ENCODE results near the gene AP3S2.
"Not testable (repeated sequence)": the region's sequence is repeated elsewhere in the genome, so short reads cannot be mapped to it uniquely, and the experiment has no call there.

AP3S2 gene

GRCh38 chr15:89790206-89790605 lies 103.6 kb downstream of the AP3S2 start:
- H3K9ac ChIP-seq (ENCODE audit: low read depth in 1 of 2, low read length in 2 of 2): no peak overlapping the region
- peaks cover 0 to 2% of the 10 kb centered on the region in 2 donors for H3K9me3 ChIP-seq (ENCODE audit: control insufficient read depth in 1 of 2, low read length in 2 of 2)
- no peak overlapping the region for H3K27ac ChIP-seq (ENCODE audit: low read depth, low read length)
- H3K4me3 ChIP-seq (ENCODE audit: low read depth in 1 of 2, low read length in 2 of 2): no peak overlapping the region
- no peaks in the 10 kb centered on the region for H3K27me3 ChIP-seq (ENCODE audit: control insufficient read depth in 1 of 2, insufficient read depth in 2 of 2, low read length in 2 of 2)
- H3K4me1 ChIP-seq (ENCODE audit: control insufficient read depth in 1 of 2, insufficient read depth in 2 of 2, low read length in 2 of 2): peaks cover 9 to 16% of the 10 kb centered on the region in 2 donors
- peaks cover 39 to 62% of the 10 kb centered on the region in 2 donors for H3K36me3 ChIP-seq (ENCODE audit: control insufficient read depth in 1 of 2, insufficient read depth in 2 of 2, low read length in 2 of 2)

GRCh38 chr15:89788585-89788984 lies 105.2 kb downstream of the AP3S2 start:
- not testable (repeated sequence) for H3K9ac ChIP-seq (ENCODE audit: low read depth in 1 of 2, low read length in 2 of 2); H3K27ac ChIP-seq (ENCODE audit: low read depth, low read length); H3K27me3 ChIP-seq (ENCODE audit: control insufficient read depth in 1 of 2, insufficient read depth in 2 of 2, low read length in 2 of 2); H3K9me3 ChIP-seq (ENCODE audit: control insufficient read depth in 1 of 2, low read length in 2 of 2); H3K4me3 ChIP-seq (ENCODE audit: low read depth in 1 of 2, low read length in 2 of 2)
- Histone ChIP-seq H3K4me1 (ENCODE audit: control insufficient read depth in 1 of 2, insufficient read depth in 2 of 2, low read length in 2 of 2) (peaks cover 23 to 31% of the 10 kb centered on the region in 2 donors), H3K36me3 (ENCODE audit: control insufficient read depth in 1 of 2, insufficient read depth in 2 of 2, low read length in 2 of 2) (peaks cover 40 to 56% of the 10 kb centered on the region in 2 donors)

GRCh38 chr15:89787944-89788343 lies 105.8 kb downstream of the AP3S2 start:
- no peaks in the 10 kb centered on the region for H3K27me3 ChIP-seq (ENCODE audit: control insufficient read depth in 1 of 2, insufficient read depth in 2 of 2, low read length in 2 of 2)
- H3K27ac ChIP-seq (ENCODE audit: low read depth, low read length): no peak overlapping the region
- no peak overlapping the region for H3K9ac ChIP-seq (ENCODE audit: low read depth in 1 of 2, low read length in 2 of 2)
- peaks cover 28 to 36% of the 10 kb centered on the region in 2 donors for H3K4me1 ChIP-seq (ENCODE audit: control insufficient read depth in 1 of 2, insufficient read depth in 2 of 2, low read length in 2 of 2)
- no peak overlapping the region for H3K4me3 ChIP-seq (ENCODE audit: low read depth in 1 of 2, low read length in 2 of 2)
- peaks cover 36 to 52% of the 10 kb centered on the region in 2 donors for H3K36me3 ChIP-seq (ENCODE audit: control insufficient read depth in 1 of 2, insufficient read depth in 2 of 2, low read length in 2 of 2)
- H3K9me3 ChIP-seq (ENCODE audit: control insufficient read depth in 1 of 2, low read length in 2 of 2): peaks cover 0 to 2% of the 10 kb centered on the region in 2 donors

GRCh38 chr15:89785774-89786140 lies 108.0 kb downstream of the AP3S2 start:
- H3K4me3 ChIP-seq (ENCODE audit: low read depth in 1 of 2, low read length in 2 of 2): no peak overlapping the region
- H3K27me3 ChIP-seq (ENCODE audit: control insufficient read depth in 1 of 2, insufficient read depth in 2 of 2, low read length in 2 of 2): no peaks in the 10 kb centered on the region
- peaks cover 23 to 30% of the 10 kb centered on the region in 2 donors for H3K36me3 ChIP-seq (ENCODE audit: control insufficient read depth in 1 of 2, insufficient read depth in 2 of 2, low read length in 2 of 2)
- peaks cover 0 to 2% of the 10 kb centered on the region in 2 donors for H3K9me3 ChIP-seq (ENCODE audit: control insufficient read depth in 1 of 2, low read length in 2 of 2)
- peaks cover 44 to 48% of the 10 kb centered on the region in 2 donors for H3K4me1 ChIP-seq (ENCODE audit: control insufficient read depth in 1 of 2, insufficient read depth in 2 of 2, low read length in 2 of 2)
- no peak overlapping the region for H3K27ac ChIP-seq (ENCODE audit: low read depth, low read length)
- H3K9ac ChIP-seq (ENCODE audit: low read depth in 1 of 2, low read length in 2 of 2): no peak overlapping the region

- peak overlapping the region; percentile 55 for H3K27ac ChIP-seq (ENCODE audit: low read depth, low read length)
- H3K9ac ChIP-seq (ENCODE audit: low read depth in 1 of 2, low read length in 2 of 2): no peak overlapping the region
- H3K36me3 ChIP-seq (ENCODE audit: control insufficient read depth in 1 of 2, insufficient read depth in 2 of 2, low read length in 2 of 2): peaks cover 23 to 25% of the 10 kb centered on the region in 2 donors
- peaks cover 45 to 51% of the 10 kb centered on the region in 2 donors for H3K4me1 ChIP-seq (ENCODE audit: control insufficient read depth in 1 of 2, insufficient read depth in 2 of 2, low read length in 2 of 2)
- no peak overlapping the region for H3K4me3 ChIP-seq (ENCODE audit: low read depth in 1 of 2, low read length in 2 of 2)
- H3K9me3 ChIP-seq (ENCODE audit: control insufficient read depth in 1 of 2, low read length in 2 of 2): peaks cover 0 to 2% of the 10 kb centered on the region in 2 donors
- no peaks in the 10 kb centered on the region for H3K27me3 ChIP-seq (ENCODE audit: control insufficient read depth in 1 of 2, insufficient read depth in 2 of 2, low read length in 2 of 2)
Observed at GRCh38 chr15:89785064-89785773, 108.6 kb downstream of the AP3S2 start.

- Histone ChIP-seq H3K27me3 (ENCODE audit: control insufficient read depth in 1 of 2, insufficient read depth in 2 of 2, low read length in 2 of 2) (no peaks in the 10 kb centered on the region), H3K4me3 (ENCODE audit: low read depth in 1 of 2, low read length in 2 of 2) (no peak overlapping the region), H3K27ac (ENCODE audit: low read depth, low read length) (peak overlapping the region; percentile 55), H3K9ac (ENCODE audit: low read depth in 1 of 2, low read length in 2 of 2) (no peak overlapping the region), H3K4me1 (ENCODE audit: control insufficient read depth in 1 of 2, insufficient read depth in 2 of 2, low read length in 2 of 2) (peaks cover 45 to 51% of the 10 kb centered on the region in 2 donors), H3K9me3 (ENCODE audit: control insufficient read depth in 1 of 2, low read length in 2 of 2) (peaks cover 0 to 2% of the 10 kb centered on the region in 2 donors), H3K36me3 (ENCODE audit: control insufficient read depth in 1 of 2, insufficient read depth in 2 of 2, low read length in 2 of 2) (peaks cover 23 to 24% of the 10 kb centered on the region in 2 donors)
Observed at GRCh38 chr15:89784686-89784960, 109.2 kb downstream of the AP3S2 start.

GRCh38 chr15:89783861-89784685 lies 109.7 kb downstream of the AP3S2 start:
- no peaks in the 10 kb centered on the region for H3K27me3 ChIP-seq (ENCODE audit: control insufficient read depth in 1 of 2, insufficient read depth in 2 of 2, low read length in 2 of 2)
- peaks cover 45 to 51% of the 10 kb centered on the region in 2 donors for H3K4me1 ChIP-seq (ENCODE audit: control insufficient read depth in 1 of 2, insufficient read depth in 2 of 2, low read length in 2 of 2)
- H3K36me3 ChIP-seq (ENCODE audit: control insufficient read depth in 1 of 2, insufficient read depth in 2 of 2, low read length in 2 of 2): peaks cover 23 to 24% of the 10 kb centered on the region in 2 donors
- peak overlapping the region; percentile 25 for H3K27ac ChIP-seq (ENCODE audit: low read depth, low read length)
- no peak overlapping the region for H3K4me3 ChIP-seq (ENCODE audit: low read depth in 1 of 2, low read length in 2 of 2)
- H3K9me3 ChIP-seq (ENCODE audit: control insufficient read depth in 1 of 2, low read length in 2 of 2): peaks cover 0 to 2% of the 10 kb centered on the region in 2 donors
- H3K9ac ChIP-seq (ENCODE audit: low read depth in 1 of 2, low read length in 2 of 2): no peak overlapping the region

- peaks cover 0 to 2% of the 10 kb centered on the region in 2 donors for H3K9me3 ChIP-seq (ENCODE audit: control insufficient read depth in 1 of 2, low read length in 2 of 2)
- peaks cover 45 to 51% of the 10 kb centered on the region in 2 donors for H3K4me1 ChIP-seq (ENCODE audit: control insufficient read depth in 1 of 2, insufficient read depth in 2 of 2, low read length in 2 of 2)
- H3K27ac ChIP-seq (ENCODE audit: low read depth, low read length): peak overlapping the region; percentile 25
- no peaks in the 10 kb centered on the region for H3K27me3 ChIP-seq (ENCODE audit: control insufficient read depth in 1 of 2, insufficient read depth in 2 of 2, low read length in 2 of 2)
- no peak overlapping the region for H3K4me3 ChIP-seq (ENCODE audit: low read depth in 1 of 2, low read length in 2 of 2)
- H3K36me3 ChIP-seq (ENCODE audit: control insufficient read depth in 1 of 2, insufficient read depth in 2 of 2, low read length in 2 of 2): peaks cover 20 to 21% of the 10 kb centered on the region in 2 donors
- no peak overlapping the region for H3K9ac ChIP-seq (ENCODE audit: low read depth in 1 of 2, low read length in 2 of 2)
Observed at GRCh38 chr15:89783111-89783860, 110.5 kb downstream of the AP3S2 start.

- H3K4me1 ChIP-seq (ENCODE audit: control insufficient read depth in 1 of 2, insufficient read depth in 2 of 2, low read length in 2 of 2): peaks cover 45 to 51% of the 10 kb centered on the region in 2 donors
- not testable (repeated sequence) for H3K9ac ChIP-seq (ENCODE audit: low read depth in 1 of 2, low read length in 2 of 2); H3K9me3 ChIP-seq (ENCODE audit: control insufficient read depth in 1 of 2, low read length in 2 of 2); H3K4me3 ChIP-seq (ENCODE audit: low read depth in 1 of 2, low read length in 2 of 2); H3K27ac ChIP-seq (ENCODE audit: low read depth, low read length); H3K27me3 ChIP-seq (ENCODE audit: control insufficient read depth in 1 of 2, insufficient read depth in 2 of 2, low read length in 2 of 2)
- H3K36me3 ChIP-seq (ENCODE audit: control insufficient read depth in 1 of 2, insufficient read depth in 2 of 2, low read length in 2 of 2): peaks cover 13 to 14% of the 10 kb centered on the region in 2 donors
Observed at GRCh38 chr15:89782619-89782950, 111.2 kb downstream of the AP3S2 start.
